Lung (tissue), 12 donors: ENCODE data around the gene ELL3. TPM values are rescaled to one million over a fixed set of nuclear protein-coding genes. Genes with fewer than 3 reads are reported as not detected.
"Not testable (repeated sequence)": the region's sequence is repeated elsewhere in the genome, so short reads cannot be mapped to it uniquely, and the experiment has no call there.

Experiments used
- ATAC-seq: fragments of 200-7000 bp; cut with Tn5 transposase; one replicate; pipeline ENCODE4 v1.9.1; 2020; ENCODE audit warnings: moderate number of reproducible peaks; ENCODE audit not compliant: insufficient read depth, low FRiP score
- DNase-seq, 3 donors: peaks; one replicate each; pipeline ENCODE4 v3.0.0-alpha.2; 2013 to 2017
- H3K27ac ChIP-seq, 2 donors: one replicate each; pipeline ENCODE4 v1.5.1; 2013; ENCODE audit warnings: mild to moderate bottlenecking in 2 of 2, moderate library complexity in 2 of 2, control low read depth in 1 of 2, inconsistent platforms in 1 of 2, low read depth in 1 of 2, low read length in 1 of 2
- H3K27me3 ChIP-seq, 3 donors: one replicate each; pipeline ENCODE4 v1.5.1; 2013; ENCODE audit warnings: low read length in 2 of 3; ENCODE audit not compliant: control insufficient read depth in 3 of 3, insufficient read depth in 3 of 3
- H3K36me3 ChIP-seq, 4 donors: one replicate each; pipeline ENCODE4 v1.5.1; 2013; ENCODE audit warnings: low read length in 4 of 4, mild to moderate bottlenecking in 1 of 4, moderate library complexity in 1 of 4; ENCODE audit not compliant: control insufficient read depth in 4 of 4, insufficient read depth in 4 of 4
- H3K4me1 ChIP-seq, 5 donors: one replicate each; pipeline ENCODE4 v1.5.1; 2013; ENCODE audit warnings: low read length in 5 of 5, mild to moderate bottlenecking in 2 of 5, moderate library complexity in 1 of 5; ENCODE audit not compliant: control insufficient read depth in 5 of 5, insufficient read depth in 5 of 5
- H3K4me3 ChIP-seq: one replicate; pipeline ENCODE4 v1.5.1; 2013; ENCODE audit warnings: mild to moderate bottlenecking, control low read depth, moderate library complexity
- H3K9ac ChIP-seq, 2 donors: one replicate each; pipeline ENCODE4 v1.5.1; 2013; ENCODE audit warnings: low read length in 2 of 2, control low read depth in 1 of 2; ENCODE audit not compliant: insufficient read depth in 1 of 2
- H3K9me3 ChIP-seq, 4 donors: one replicate each; pipeline ENCODE4 v1.5.1; 2013; ENCODE audit warnings: low read length in 3 of 4, mild to moderate bottlenecking in 1 of 4, moderate library complexity in 1 of 4; ENCODE audit not compliant: control insufficient read depth in 4 of 4, insufficient read depth in 3 of 4
- CTCF ChIP-seq: IDR thresholded peaks from 2 replicates; pipeline ENCODE4 v1.5.1; 2012; ENCODE audit warnings: mild to moderate bottlenecking; ENCODE audit errors: control extremely low read depth, extremely low read depth
- WGBS, 2 donors: extraction: QIAGEN DNeasy Blood & Tissue Kit; methylation state at CpG; one replicate each; pipeline ENCODE4 v1.1.7; 2013; 5-methylcytosine and 5-hydroxymethylcytosine counted together
- polyA plus RNA-seq, 2 donors: library from polyadenylated mRNA; stranded (reverse); fragments of 200-250 nt; gene quantifications; one replicate each; pipeline ENCODE4 v1.2.1, GENCODE V29; 2013
- total RNA-seq, 2 donors: library from RNA; depleted of rRNA in 1 of 2; stranded (reverse); fragments of >200 nt in 1 of 2; gene quantifications; one replicate each; pipeline ENCODE4 v1.2.1, GENCODE V29; 2014 to 2021
- donor health status: control.
- donor health status: control.
- donor health status: Bipolar disorder and iron deficiency.
- donor health status: healthy.
- donor health status: DM: yes; HTN: yes; CAD: no.

ELL3 gene
- total and polyA plus RNA-seq, 4 donors: 3.6 to 15.5 (median 4.5) TPM

DNA sequence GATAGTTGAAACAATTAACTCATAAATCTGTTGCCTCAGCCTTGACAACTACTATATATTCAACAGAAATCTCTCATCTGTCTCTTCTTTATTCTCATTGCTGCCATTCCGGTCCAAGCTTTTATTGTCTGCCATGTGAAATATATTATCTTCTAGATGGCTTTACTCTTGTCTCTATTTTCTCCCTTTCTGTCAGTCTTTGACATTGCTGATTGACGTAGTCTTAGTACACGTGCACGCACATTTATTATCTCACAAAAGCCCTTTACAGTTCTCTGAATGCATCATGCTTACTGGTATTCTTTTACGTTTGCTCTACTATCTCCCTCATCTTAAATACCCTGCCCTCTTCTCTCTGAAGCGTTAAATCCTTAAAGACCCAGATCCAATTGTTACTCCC, 24.9 kb downstream of the ELL3 start:
- ATAC-seq (no peak), DNase-seq (no peak)
- no peak overlapping the region for H3K27ac ChIP-seq
- peaks cover 8 to 22% (median 13%) of the 10 kb centered on the region in 4 donors for H3K36me3 ChIP-seq
- H3K9me3 ChIP-seq: no peaks in the 10 kb centered on the region
- peaks cover 0 to 20% (median 8%) of the 10 kb centered on the region in 5 donors for H3K4me1 ChIP-seq
- H3K4me3 ChIP-seq: no peak overlapping the region
- no peak overlapping the region for H3K9ac ChIP-seq
- 83 to 87% methylated on average over 6 of the region's 6 CpGs for WGBS, 2 donors
- no peaks in the 10 kb centered on the region for H3K27me3 ChIP-seq
- no peak for TF ChIP-seq CTCF

GRCh38 chr15:43749690-43750345, 26.9 kb downstream of the ELL3 start:
- DNase-seq (peak in 2 of 3 donors; percentile 14 to 22), ATAC-seq (no peak)
- H3K27me3 ChIP-seq: no peaks in the 10 kb centered on the region
- H3K4me3 ChIP-seq: no peak overlapping the region
- H3K4me1 ChIP-seq: peaks cover 0 to 20% (median 8%) of the 10 kb centered on the region in 5 donors
- no peak for TF ChIP-seq CTCF
- no peak overlapping the region for H3K27ac ChIP-seq
- peaks cover 0 to 12% (median 9%) of the 10 kb centered on the region in 4 donors for H3K36me3 ChIP-seq
- no peaks in the 10 kb centered on the region for H3K9me3 ChIP-seq
- no peak overlapping the region for H3K9ac ChIP-seq
- 37 to 68% methylated on average over 12 of the region's 12 CpGs for WGBS, 2 donors

DNA sequence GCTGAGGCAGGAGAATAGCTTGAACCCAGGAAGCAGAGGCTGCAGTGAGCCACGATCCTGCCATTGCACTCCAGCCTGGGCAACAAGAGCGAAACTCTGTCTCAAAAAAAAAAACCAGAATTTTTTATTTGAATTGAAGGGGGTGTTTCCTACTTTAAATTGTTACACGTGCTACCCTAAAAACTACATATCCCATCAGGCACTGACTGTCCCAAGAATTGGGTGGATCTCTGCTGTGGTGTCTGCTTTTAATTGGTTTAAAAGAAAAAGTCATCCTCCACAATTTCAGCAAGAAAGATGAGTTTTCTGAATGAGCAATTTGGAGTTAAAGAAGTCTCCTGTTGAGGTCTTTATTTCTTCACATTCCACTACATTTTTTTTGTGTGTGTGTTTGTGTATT, 28.4 kb downstream of the ELL3 start:
- H3K9me3 ChIP-seq: no peaks in the 10 kb centered on the region
- DNase-seq (peak in 2 of 3 donors; percentile 10 to 13), ATAC-seq (no peak)
- no peak for TF ChIP-seq CTCF
- H3K4me1 ChIP-seq: peaks cover 0 to 20% (median 8%) of the 10 kb centered on the region in 5 donors
- H3K27me3 ChIP-seq: no peaks in the 10 kb centered on the region
- peaks cover 0 to 4% (median 2%) of the 10 kb centered on the region in 4 donors for H3K36me3 ChIP-seq
- WGBS, 2 donors: 58 to 61% methylated on average over 3 of the region's 3 CpGs
- H3K4me3 ChIP-seq: no peak overlapping the region
- no peak overlapping the region for H3K9ac ChIP-seq
- H3K27ac ChIP-seq: no peak overlapping the region

DNA sequence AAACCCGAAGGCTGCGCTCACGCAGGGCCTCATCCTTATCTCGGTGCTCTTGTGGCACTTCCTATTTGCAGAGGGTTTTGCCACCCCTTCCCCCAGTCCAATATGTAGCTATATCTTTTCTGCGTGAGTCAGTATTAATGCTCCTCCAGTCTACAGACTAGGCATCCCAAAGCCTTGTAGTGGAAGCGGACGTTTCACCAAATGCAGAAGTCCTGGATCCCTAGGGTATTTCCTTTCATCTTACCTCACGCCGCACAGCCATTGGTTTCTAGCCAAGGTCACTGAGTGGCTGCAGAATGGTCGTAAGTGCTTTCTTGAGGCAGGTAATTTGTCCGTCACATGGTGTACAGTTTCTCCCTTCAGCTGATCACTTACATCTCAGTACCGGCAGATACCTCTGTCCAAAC, 29.9 kb downstream of the ELL3 start:
- DNase-seq (peak; percentile 18 to 64 (median 44)), ATAC-seq (peak; percentile 24)
- H3K9me3 ChIP-seq, H3K36me3 ChIP-seq, H3K27me3 ChIP-seq: not testable (repeated sequence)
- WGBS, 2 donors: 0 to 1% methylated on average over 12 of the region's 12 CpGs
- Histone ChIP-seq H3K4me3 (peak overlapping the region; percentile 77), H3K9ac (peak overlapping the region; percentile 82 to 85), H3K4me1 (peaks cover 0 to 19% (median 8%) of the 10 kb centered on the region in 5 donors), H3K27ac (peak overlapping the region; percentile 99)

DNA sequence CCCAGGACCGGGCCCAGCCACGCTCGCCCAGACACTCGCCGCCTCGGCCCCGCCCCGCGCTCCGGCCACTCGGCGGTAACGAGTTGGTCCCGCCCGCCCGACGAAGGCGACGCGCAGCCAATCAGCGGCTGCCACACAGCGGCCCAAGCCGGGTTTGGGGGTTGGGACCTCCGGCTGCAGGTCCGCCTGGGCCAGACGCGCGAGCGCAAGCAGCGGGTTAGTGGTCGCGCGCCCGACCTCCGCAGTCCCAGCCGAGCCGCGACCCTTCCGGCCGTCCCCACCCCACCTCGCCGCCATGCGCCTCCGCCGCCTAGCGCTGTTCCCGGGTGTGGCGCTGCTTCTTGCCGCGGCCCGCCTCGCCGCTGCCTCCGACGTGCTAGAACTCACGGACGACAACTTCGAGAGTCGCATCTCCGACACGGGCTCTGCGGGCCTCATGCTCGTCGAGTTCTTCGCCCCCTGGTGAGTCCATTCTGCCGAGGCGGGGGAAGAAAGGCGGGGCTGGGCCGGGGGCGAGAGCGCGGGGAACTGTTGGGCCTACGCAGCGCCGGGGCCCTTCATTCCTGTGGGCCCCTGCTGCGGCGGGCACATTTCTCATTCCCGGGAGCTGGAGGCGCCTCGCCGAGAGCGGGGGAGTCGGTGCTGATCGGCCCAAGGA, 30.4 kb downstream of the ELL3 start, which contains the start of gene PDIA3:
Gene PDIA3, plus strand, starts transcription at position 194 of the 658 bp plus-strand sequence. Its CDS starts 102 bp downstream, at position 296.
- H3K4me1 ChIP-seq: peaks cover 0 to 14% (median 8%) of the 10 kb centered on the region in 5 donors
- H3K9ac ChIP-seq: peak within 1 kb of the TSS; percentile 82 to 85
- not testable (repeated sequence) for H3K36me3 ChIP-seq, H3K27me3 ChIP-seq, H3K9me3 ChIP-seq
- H3K4me3 ChIP-seq: peak within 1 kb of the TSS; percentile 77
- peak within 1 kb of the TSS; percentile 99 for H3K27ac ChIP-seq
- ATAC-seq (peak; percentile 94), DNase-seq (peak; percentile 95 to 97 (median 96))
- WGBS, 2 donors: 0 to 1% methylated on average over 69 to 84 of the region's 84 CpGs
